GM23248 (cell line): Measurements from ENCODE around the gene USP10.

Source experiments
- EZH2 ChIP-seq: fragments of 200-600 bp; sonication (generic); IDR thresholded peaks from 2 replicates; pipeline ENCODE4 v1.6.1; 2018; ENCODE audit warnings: antibody characterized with exemption, mild to moderate bottlenecking; ENCODE audit not compliant: insufficient read depth, poor library complexity, severe bottlenecking
- EZH2phosphoT487 ChIP-seq: fragments of 200-600 bp; sonication (generic); IDR thresholded peaks from 2 replicates; pipeline ENCODE4 v1.6.1; 2018; ENCODE audit warnings: antibody characterized with exemption, moderate library complexity, mild to moderate bottlenecking, low read depth; ENCODE audit not compliant: insufficient read depth

DNA sequence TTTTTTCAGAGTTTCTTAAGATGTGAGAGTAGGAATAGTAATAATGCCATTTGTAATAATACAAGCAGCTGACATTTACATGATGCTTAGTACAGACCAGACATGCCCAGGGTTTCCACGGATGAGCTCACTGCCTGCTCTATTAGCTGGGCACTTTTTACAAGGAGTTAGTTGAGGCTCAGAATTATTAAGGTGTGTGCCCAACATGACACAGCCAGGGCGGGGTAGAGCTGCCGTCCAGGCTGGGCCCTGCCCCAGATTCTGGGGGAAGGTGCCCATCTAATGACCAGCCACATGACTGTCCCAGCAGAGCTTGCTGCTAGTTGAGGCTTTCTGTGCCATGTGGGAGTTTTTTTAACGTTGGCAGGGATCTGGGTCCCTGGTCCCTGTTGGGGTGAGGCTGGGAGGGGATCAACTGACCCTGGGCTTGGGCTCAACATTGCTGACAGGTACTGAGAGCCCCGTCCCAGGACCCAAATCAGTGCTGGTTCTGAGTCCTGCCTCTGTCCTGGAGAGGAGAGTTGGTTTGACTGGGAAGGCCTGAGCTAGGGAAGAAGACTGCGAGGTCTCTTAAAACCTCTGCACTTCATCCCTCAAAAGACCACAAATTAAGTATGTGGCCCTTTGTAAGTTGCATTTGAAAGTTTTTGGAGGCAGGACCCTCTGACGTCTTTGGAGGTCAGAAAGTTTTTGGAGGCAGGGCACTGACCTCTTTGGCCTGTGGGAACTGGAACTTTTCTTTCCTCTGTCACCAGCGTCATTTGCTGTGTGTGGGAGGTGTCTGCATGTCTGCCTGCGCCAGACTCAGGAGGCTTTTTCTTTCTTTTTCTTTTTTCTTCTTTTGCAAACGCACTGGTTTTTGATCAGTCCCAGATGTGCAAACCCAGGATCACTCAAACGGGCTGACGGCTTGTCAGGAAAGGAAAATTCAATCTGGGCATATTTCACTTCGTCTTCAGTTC, 122.2 kb downstream of the USP10 start:
- TF ChIP-seq EZH2 (no peak), EZH2phosphoT487 (no peak)
